HTERT RPE-1 (cell line): ENCODE measurements around the gene ITIH5.

Experiments used
- in situ Hi-C: fragments of 300-500 bp; cut with MboI; formaldehyde crosslinking; loops from 4 replicates; pipeline ENCODE4 v1.14.3; 2020; ENCODE audit warnings: low sequenced_read_pairs

The ITIH5 gene

GRCh38 chr10:7635408-7636125 is 31.2 kb downstream of the ITIH5 start:
- in situ Hi-C loops, result no loop called here

GRCh38 chr10:7634142-7634894 is 32.4 kb downstream of the ITIH5 start:
- in situ Hi-C loops, result no loop called here

- in situ Hi-C loops, result no loop called here
These were observed 40.5 kb downstream of the ITIH5 start for GRCh38 chr10:7626283-7626682.

GRCh38 chr10:7625836-7626235 is 40.9 kb downstream of the ITIH5 start:
- in situ Hi-C loops, result no loop called here

GRCh38 chr10:7625009-7625408 is 41.8 kb downstream of the ITIH5 start:
- in situ Hi-C loops, result no loop called here

GRCh38 chr10:7622969-7623368 is 43.8 kb downstream of the ITIH5 start:
- in situ Hi-C loops, result no loop called here

- in situ Hi-C loops, result no loop called here
These were observed 48.3 kb downstream of the ITIH5 start for GRCh38 chr10:7618461-7618860.

- in situ Hi-C loops, result no loop called here
These were observed 54.9 kb downstream of the ITIH5 start for GRCh38 chr10:7611909-7612308.

GRCh38 chr10:7610651-7611389 is 55.9 kb downstream of the ITIH5 start:
- in situ Hi-C loops, result no loop called here

- in situ Hi-C loops, result no loop called here
These were observed 56.7 kb downstream of the ITIH5 start for GRCh38 chr10:7610026-7610425.

GRCh38 chr10:7609556-7609955 is 57.2 kb downstream of the ITIH5 start:
- in situ Hi-C loops, result no loop called here

- in situ Hi-C loops, result no loop called here
These were observed 58.8 kb downstream of the ITIH5 start for GRCh38 chr10:7608001-7608400.

GRCh38 chr10:7606951-7607404 is 59.8 kb downstream of the ITIH5 start:
- in situ Hi-C loops, result no loop called here

- in situ Hi-C loops, result no loop called here
These were observed 61.0 kb downstream of the ITIH5 start for GRCh38 chr10:7605565-7606295.

GRCh38 chr10:7601023-7601656 is 65.6 kb downstream of the ITIH5 start:
- in situ Hi-C loops, result no loop called here

- in situ Hi-C loops, result no loop called here
These were observed 68.0 kb downstream of the ITIH5 start for GRCh38 chr10:7598771-7599170.

- in situ Hi-C loops, result no loop called here
These were observed 70.4 kb downstream of the ITIH5 start for GRCh38 chr10:7596356-7596755.

GRCh38 chr10:7593905-7594304 is 72.9 kb downstream of the ITIH5 start:
- in situ Hi-C loops, result no loop called here

GRCh38 chr10:7593063-7593462 is 73.7 kb downstream of the ITIH5 start:
- in situ Hi-C loops, result no loop called here

GRCh38 chr10:7592627-7593026 is 74.1 kb downstream of the ITIH5 start:
- in situ Hi-C loops, result no loop called here

GRCh38 chr10:7590271-7590670 is 76.5 kb downstream of the ITIH5 start:
- in situ Hi-C loops, result no loop called here
